Spleen (tissue), 7 donors: ENCODE results near the gene MUC5B.

Experiments used
- POLR2A ChIP-seq, 3 donors: fragments of 450-650 bp; IDR thresholded peaks; one replicate each; pipeline ENCODE4 v1.5.1; 2017; ENCODE audit warnings: antibody characterized with exemption in 3 of 3, mild to moderate bottlenecking in 1 of 3
- POLR2AphosphoS5 ChIP-seq, 3 donors: sonication (generic); formaldehyde crosslinking; IDR thresholded peaks; one replicate each; pipeline ENCODE4 v1.5.1; 2017; ENCODE audit warnings: antibody characterized with exemption in 3 of 3
- TF ChIP-seq, protein P1 (sequence below), 11 experiments: fragments of 200-600 bp in 7 of 11; fragments of 450-650 bp in 4 of 11; sonication (generic) in 4 of 11; IDR thresholded peaks in 8 of 11; conservative IDR thresholded peaks in 3 of 11; 1 replicate in 7 of 11; 2 replicates in 4 of 11; pipeline versions ENCODE4 v1.4.0 to v1.8.0; 2016 to 2021; ENCODE audit warnings: antibody characterized with exemption in 11 of 11, inconsistent platforms in 4 of 11, mild to moderate bottlenecking in 1 of 11
- donor health status: DM: no; HTN: no; CAD: no; lungs with moderate emphysema.
- donor health status: DM: no; HTN: no; CAD: no.
- donor health status: DM: no; HTN: no; CAD: no.

DNA sequence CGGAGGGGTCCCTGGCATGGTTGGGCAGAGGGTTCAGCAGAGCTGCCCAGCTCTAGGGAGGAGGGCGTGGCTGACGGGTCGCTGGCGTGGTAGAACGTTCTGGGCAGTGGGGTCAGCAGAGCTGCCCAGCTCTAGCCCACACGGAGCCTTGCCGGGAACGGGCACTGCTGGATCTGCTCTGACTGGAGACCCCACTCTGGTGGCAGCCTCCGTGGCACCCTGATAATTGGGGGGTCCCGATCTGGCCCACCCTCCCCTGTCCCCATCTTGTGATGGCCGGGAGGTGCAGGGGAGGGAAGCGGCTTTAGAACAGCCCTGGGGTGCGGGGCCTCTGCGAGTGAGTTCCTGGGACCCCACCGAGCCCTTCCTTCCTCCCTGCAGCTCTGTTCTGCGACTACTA, 43.2 kb upstream of the MUC5B start:
- TF ChIP-seq POLR2A (IDR thresholded peaks at IDR 0.05) (no peak), POLR2AphosphoS5 (IDR thresholded peaks at IDR 0.05) (no peak)
- TF ChIP-seq, protein P1, sequence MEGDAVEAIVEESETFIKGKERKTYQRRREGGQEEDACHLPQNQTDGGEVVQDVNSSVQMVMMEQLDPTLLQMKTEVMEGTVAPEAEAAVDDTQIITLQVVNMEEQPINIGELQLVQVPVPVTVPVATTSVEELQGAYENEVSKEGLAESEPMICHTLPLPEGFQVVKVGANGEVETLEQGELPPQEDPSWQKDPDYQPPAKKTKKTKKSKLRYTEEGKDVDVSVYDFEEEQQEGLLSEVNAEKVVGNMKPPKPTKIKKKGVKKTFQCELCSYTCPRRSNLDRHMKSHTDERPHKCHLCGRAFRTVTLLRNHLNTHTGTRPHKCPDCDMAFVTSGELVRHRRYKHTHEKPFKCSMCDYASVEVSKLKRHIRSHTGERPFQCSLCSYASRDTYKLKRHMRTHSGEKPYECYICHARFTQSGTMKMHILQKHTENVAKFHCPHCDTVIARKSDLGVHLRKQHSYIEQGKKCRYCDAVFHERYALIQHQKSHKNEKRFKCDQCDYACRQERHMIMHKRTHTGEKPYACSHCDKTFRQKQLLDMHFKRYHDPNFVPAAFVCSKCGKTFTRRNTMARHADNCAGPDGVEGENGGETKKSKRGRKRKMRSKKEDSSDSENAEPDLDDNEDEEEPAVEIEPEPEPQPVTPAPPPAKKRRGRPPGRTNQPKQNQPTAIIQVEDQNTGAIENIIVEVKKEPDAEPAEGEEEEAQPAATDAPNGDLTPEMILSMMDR (IDR thresholded peaks at IDR 0.05 in 8 of 11, conservative IDR thresholded peaks at IDR 0.05 in 3 of 11) = no peak
